Measurements from ENCODE around the gene HUS1B. TPM values are rescaled to one million over a fixed set of nuclear protein-coding genes. Genes with fewer than 3 reads are reported as not detected.

Gene HUS1B
- total RNA-seq, 2 donors from 2014 or later: 0.36 to 6.1 TPM

- intact Hi-C loops (cut with DNase I): loop anchor here (5.0 kb wide), 1 partner anchor 63 kb away; no protein-coding TSS in a partner anchor
- no peaks in the 10 kb centered on the region for H3K36me3 ChIP-seq
- 94% methylated on average over 6 of the region's 6 CpGs for WGBS
- H3K4me3 ChIP-seq: no peak overlapping the region
- H3K4me1 ChIP-seq (replicated peaks): no peaks in the 10 kb centered on the region
- H3K27me3 ChIP-seq (replicated peaks; ENCODE audit: insufficient read depth): no peaks in the 10 kb centered on the region
- no peak overlapping the region for H3K27ac ChIP-seq
- DNase-seq (ENCODE audit: low spot score): no peak
- no peaks in the 10 kb centered on the region for H3K9me3 ChIP-seq
- TF ChIP-seq, protein P1, sequence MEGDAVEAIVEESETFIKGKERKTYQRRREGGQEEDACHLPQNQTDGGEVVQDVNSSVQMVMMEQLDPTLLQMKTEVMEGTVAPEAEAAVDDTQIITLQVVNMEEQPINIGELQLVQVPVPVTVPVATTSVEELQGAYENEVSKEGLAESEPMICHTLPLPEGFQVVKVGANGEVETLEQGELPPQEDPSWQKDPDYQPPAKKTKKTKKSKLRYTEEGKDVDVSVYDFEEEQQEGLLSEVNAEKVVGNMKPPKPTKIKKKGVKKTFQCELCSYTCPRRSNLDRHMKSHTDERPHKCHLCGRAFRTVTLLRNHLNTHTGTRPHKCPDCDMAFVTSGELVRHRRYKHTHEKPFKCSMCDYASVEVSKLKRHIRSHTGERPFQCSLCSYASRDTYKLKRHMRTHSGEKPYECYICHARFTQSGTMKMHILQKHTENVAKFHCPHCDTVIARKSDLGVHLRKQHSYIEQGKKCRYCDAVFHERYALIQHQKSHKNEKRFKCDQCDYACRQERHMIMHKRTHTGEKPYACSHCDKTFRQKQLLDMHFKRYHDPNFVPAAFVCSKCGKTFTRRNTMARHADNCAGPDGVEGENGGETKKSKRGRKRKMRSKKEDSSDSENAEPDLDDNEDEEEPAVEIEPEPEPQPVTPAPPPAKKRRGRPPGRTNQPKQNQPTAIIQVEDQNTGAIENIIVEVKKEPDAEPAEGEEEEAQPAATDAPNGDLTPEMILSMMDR (IDR thresholded peaks at IDR 0.05): no peak
- TF ChIP-seq POLR2A (IDR thresholded peaks at IDR 0.05) (no peak), POLR2AphosphoS5 (IDR thresholded peaks at IDR 0.05) (no peak)
Measured at GRCh38 chr6:684831-685636, 28.1 kb upstream of the HUS1B start.

- Histone ChIP-seq H3K9me3 (no peaks in the 10 kb centered on the region), H3K36me3 (no peaks in the 10 kb centered on the region), H3K4me3 (no peak overlapping the region), H3K27me3 (replicated peaks; ENCODE audit: insufficient read depth) (no peaks in the 10 kb centered on the region), H3K4me1 (replicated peaks) (no peaks in the 10 kb centered on the region), H3K27ac (no peak overlapping the region)
- intact Hi-C loops (cut with DNase I): no loop called here
- DNase-seq (ENCODE audit: low spot score): no peak
- TF ChIP-seq, protein P1 (IDR thresholded peaks at IDR 0.05): no peak
- TF ChIP-seq POLR2A (IDR thresholded peaks at IDR 0.05): no peak
- no peak for TF ChIP-seq POLR2AphosphoS5 (IDR thresholded peaks at IDR 0.05)
- 26% methylated on average over 15 of the region's 15 CpGs for WGBS
Measured at GRCh38 chr6:683742-684440, 27.0 kb upstream of the HUS1B start.

DNA sequence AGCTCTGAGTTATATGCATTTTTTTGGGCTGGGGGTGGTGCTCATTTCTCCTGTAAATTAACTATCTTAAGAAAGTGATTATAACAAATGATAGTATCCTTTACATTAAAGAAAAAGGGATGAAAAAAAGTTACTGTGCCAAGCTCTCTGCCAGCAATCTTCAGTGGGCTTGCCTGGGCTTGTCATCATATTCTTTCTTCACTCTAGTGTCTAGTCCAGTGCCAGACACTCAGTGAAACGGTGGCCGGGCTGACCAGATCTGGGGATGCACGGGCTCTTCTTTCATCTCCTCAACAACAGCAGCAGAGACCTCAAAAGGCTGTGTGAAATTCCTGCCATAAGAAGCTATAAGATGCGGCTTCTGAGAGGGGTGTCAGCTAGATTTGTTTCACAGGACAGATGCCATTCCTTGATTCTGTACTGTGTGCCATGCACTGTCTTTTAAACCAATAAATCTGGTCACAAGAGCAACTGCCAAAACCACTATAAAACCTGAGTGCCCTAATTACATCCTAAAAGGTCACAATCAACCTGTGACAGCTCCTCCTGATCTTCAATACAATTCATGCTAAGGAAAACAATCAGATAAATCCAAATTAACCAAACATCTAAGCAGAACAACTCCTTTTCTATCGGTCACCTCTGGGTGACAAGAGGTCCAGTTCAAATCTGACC lies 23.9 kb upstream of the HUS1B start:
- TF ChIP-seq POLR2A (IDR thresholded peaks at IDR 0.05) (no peak), POLR2AphosphoS5 (IDR thresholded peaks at IDR 0.05) (no peak)
- TF ChIP-seq, protein P1 (IDR thresholded peaks at IDR 0.05): no peak
- Histone ChIP-seq H3K36me3 (no peaks in the 10 kb centered on the region), H3K4me1 (replicated peaks) (no peaks in the 10 kb centered on the region), H3K9me3 (no peaks in the 10 kb centered on the region), H3K27me3 (replicated peaks; ENCODE audit: insufficient read depth) (no peaks in the 10 kb centered on the region), H3K27ac (no peak overlapping the region), H3K4me3 (no peak overlapping the region)
- intact Hi-C loops (cut with DNase I): no loop called here
- 50% methylated on average over 5 of the region's 5 CpGs for WGBS
- DNase-seq (ENCODE audit: low spot score): no peak

DNA sequence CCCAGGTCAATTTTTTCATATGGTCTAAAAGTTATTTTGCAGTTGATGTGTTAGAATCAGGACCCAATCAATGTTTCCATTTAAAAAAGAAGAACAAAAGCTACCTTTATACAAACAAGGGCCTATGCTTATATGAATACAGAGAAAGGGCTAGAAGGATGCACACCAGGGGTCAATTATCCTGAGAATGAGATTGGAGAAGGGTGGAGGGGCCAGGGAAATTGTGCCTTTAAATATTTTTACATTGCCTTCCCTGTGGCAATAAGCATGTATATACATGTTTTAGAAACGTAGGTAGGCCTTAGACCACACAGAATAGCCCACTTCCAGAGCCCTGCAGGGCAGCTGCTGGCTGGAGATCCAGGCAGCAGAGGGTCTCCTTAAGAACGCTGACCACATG lies 23.4 kb upstream of the HUS1B start:
- H3K27me3 ChIP-seq (replicated peaks; ENCODE audit: insufficient read depth): no peaks in the 10 kb centered on the region
- 36% methylated on average over 2 of the region's 2 CpGs for WGBS
- H3K27ac ChIP-seq: no peak overlapping the region
- no peak for DNase-seq (ENCODE audit: low spot score)
- no peaks in the 10 kb centered on the region for H3K4me1 ChIP-seq (replicated peaks)
- intact Hi-C loops (cut with DNase I): no loop called here
- no peaks in the 10 kb centered on the region for H3K9me3 ChIP-seq
- no peaks in the 10 kb centered on the region for H3K36me3 ChIP-seq
- H3K4me3 ChIP-seq: no peak overlapping the region
- TF ChIP-seq, protein P1 (IDR thresholded peaks at IDR 0.05): no peak
- TF ChIP-seq POLR2A (IDR thresholded peaks at IDR 0.05) (no peak), POLR2AphosphoS5 (IDR thresholded peaks at IDR 0.05) (no peak)
